Neural progenitor cell (in vitro differentiated cells): ENCODE measurements around the gene GPR39. TPM values are rescaled to one million over a fixed set of nuclear protein-coding genes. Genes with fewer than 3 reads are reported as not detected.

Source experiments
- DNase-seq: peaks from one replicate; pipeline ENCODE4 v3.0.0-alpha.2; 2016; ENCODE audit warnings: low spot score
- H2AFZ ChIP-seq: fragments of 200-600 bp; sonication (generic); replicated peaks from 2 replicates; pipeline ENCODE4 v1.6.1; 2016; ENCODE audit warnings: antibody characterized with exemption
- H3F3A ChIP-seq: fragments of 200-600 bp; sonication (generic); 2 replicates; pipeline ENCODE4 v1.6.1; 2016; ENCODE audit warnings: antibody characterized with exemption, low read depth
- H3K27ac ChIP-seq: fragments of 200-600 bp; sonication (generic); 2 replicates; pipeline ENCODE4 v1.5.1; 2016; ENCODE audit warnings: mild to moderate bottlenecking
- H3K27me3 ChIP-seq: fragments of 200-600 bp; sonication (generic); 2 replicates; pipeline ENCODE4 v1.6.1; 2016; ENCODE audit warnings: mild to moderate bottlenecking, moderate library complexity
- H3K36me3 ChIP-seq: fragments of 200-600 bp; sonication (generic); 2 replicates; pipeline ENCODE4 v1.5.1; 2016
- H3K4me1 ChIP-seq: fragments of 200-600 bp; sonication (generic); 2 replicates; pipeline ENCODE4 v1.6.1; 2016; ENCODE audit warnings: mixed run types
- H3K4me2 ChIP-seq: fragments of 200-600 bp; sonication (generic); 2 replicates; pipeline ENCODE4 v1.6.1; 2016
- H3K4me3 ChIP-seq: fragments of 200-600 bp; sonication (generic); 2 replicates; pipeline ENCODE4 v1.5.1; 2016
- H3K79me2 ChIP-seq: fragments of 200-600 bp; sonication (generic); 2 replicates; pipeline ENCODE4 v1.6.1; 2016; ENCODE audit warnings: low read depth
- H3K9ac ChIP-seq: fragments of 200-600 bp; sonication (generic); 2 replicates; pipeline ENCODE4 v1.6.1; 2016
- H3K9me3 ChIP-seq: fragments of 200-600 bp; sonication (generic); 2 replicates; pipeline ENCODE4 v1.5.1; 2016; ENCODE audit warnings: low read depth
- H4K20me1 ChIP-seq: fragments of 200-600 bp; sonication (generic); 2 replicates; pipeline ENCODE4 v1.6.1; 2016; ENCODE audit warnings: low read depth
- H3K27ac Mint-ChIP-seq: 3 replicates; pipeline ENCODE4 v1.8.0; 2021; ENCODE audit warnings: mixed read lengths
- H3K27me3 Mint-ChIP-seq: 2 replicates; pipeline ENCODE4 v1.8.0; 2022; ENCODE audit warnings: low read depth, mild to moderate bottlenecking, inconsistent platforms, moderate library complexity, mixed read lengths; ENCODE audit not compliant: insufficient read depth
- H3K36me3 Mint-ChIP-seq: 3 replicates; pipeline ENCODE4 v1.8.0; 2021; ENCODE audit warnings: mixed read lengths
- H3K4me1 Mint-ChIP-seq: 3 replicates; pipeline ENCODE4 v1.8.0; 2021; ENCODE audit warnings: mixed read lengths
- H3K4me3 Mint-ChIP-seq: 3 replicates; pipeline ENCODE4 v1.8.0; 2021; ENCODE audit warnings: mild to moderate bottlenecking, moderate library complexity, mixed read lengths
- H3K9me3 Mint-ChIP-seq: 3 replicates; pipeline ENCODE4 v1.8.0; 2020; ENCODE audit warnings: mixed read lengths
- CTCF ChIP-seq: fragments of 200-600 bp; sonication (generic); IDR thresholded peaks from 2 replicates; pipeline ENCODE4 v1.5.1; 2017; ENCODE audit warnings: antibody characterized with exemption, mild to moderate bottlenecking
- EZH2 ChIP-seq: fragments of 200-600 bp; sonication (generic); IDR thresholded peaks from 2 replicates; pipeline ENCODE4 v1.6.1; 2017; ENCODE audit warnings: antibody characterized with exemption, mild to moderate bottlenecking, moderate library complexity
- EZH2phosphoT487 ChIP-seq: fragments of 200-600 bp; sonication (generic); IDR thresholded peaks from 2 replicates; pipeline ENCODE4 v1.6.1; 2017; ENCODE audit warnings: antibody characterized with exemption
- total RNA-seq: library from RNA; depleted of rRNA; stranded (reverse); fragments of >200 nt; gene quantifications from 2 replicates; pipeline ENCODE4 v1.2.3, GENCODE V29; 2015; ENCODE audit warnings: low replicate concordance

Gene GPR39
- total RNA-seq, 1 donor from 2014 or later = 0.28 TPM

DNA sequence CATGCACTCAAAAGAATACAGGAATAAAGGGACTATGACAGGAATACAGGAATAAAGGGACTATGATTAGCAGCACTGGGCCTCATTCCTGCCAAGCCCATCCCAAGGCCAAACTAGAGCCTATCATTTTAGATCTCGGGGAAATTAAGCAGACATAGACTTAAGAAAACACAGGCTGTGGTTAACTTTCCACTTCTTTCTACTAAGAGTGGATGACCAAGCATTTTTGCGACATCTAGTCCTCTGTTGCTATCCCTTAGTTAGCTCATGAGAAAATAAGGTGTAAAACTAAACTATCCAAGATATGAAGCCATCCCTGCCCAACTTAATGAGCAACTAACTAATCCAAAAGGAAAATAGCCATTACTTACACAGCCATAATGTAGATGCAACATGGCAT lies 247.5 kb downstream of the GPR39 start:
- no peak overlapping the region for H3K4me3 Mint-ChIP-seq
- no peaks in the 10 kb centered on the region for H3F3A ChIP-seq
- no peaks in the 10 kb centered on the region for H3K9me3 Mint-ChIP-seq
- TF ChIP-seq EZH2 (no peak), EZH2phosphoT487 (no peak), CTCF (no peak)
- peaks cover 4% of the 10 kb centered on the region for H3K27me3 Mint-ChIP-seq
- peaks cover 28% of the 10 kb centered on the region for H3K27me3 ChIP-seq
- H3K9me3 ChIP-seq = no peaks in the 10 kb centered on the region
- H4K20me1 ChIP-seq = no peaks in the 10 kb centered on the region
- H3K9ac ChIP-seq = no peak overlapping the region
- no peaks in the 10 kb centered on the region for H3K36me3 ChIP-seq
- H2AFZ ChIP-seq = no peak overlapping the region
- no peak overlapping the region for H3K27ac ChIP-seq
- H3K4me1 Mint-ChIP-seq = peaks cover 33% of the 10 kb centered on the region
- no peaks in the 10 kb centered on the region for H3K79me2 ChIP-seq
- H3K36me3 Mint-ChIP-seq = peaks cover 62% of the 10 kb centered on the region
- no peak overlapping the region for H3K27ac Mint-ChIP-seq
- DNase-seq = no peak
- no peak overlapping the region for H3K4me3 ChIP-seq
- H3K4me1 ChIP-seq = peaks cover 5% of the 10 kb centered on the region
- H3K4me2 ChIP-seq = no peak overlapping the region

GRCh38 chr2:132665401-132666140 lies 249.0 kb downstream of the GPR39 start:
- peaks cover 4% of the 10 kb centered on the region for H3K27me3 Mint-ChIP-seq
- H3K9me3 Mint-ChIP-seq = no peaks in the 10 kb centered on the region
- no peak for DNase-seq
- Histone ChIP-seq H3K27ac (no peak overlapping the region), H2AFZ (no peak overlapping the region), H3K79me2 (no peaks in the 10 kb centered on the region), H3K36me3 (no peaks in the 10 kb centered on the region), H3K9ac (no peak overlapping the region), H3K27me3 (peaks cover 43% of the 10 kb centered on the region), H4K20me1 (no peaks in the 10 kb centered on the region), H3K4me1 (peaks cover 5% of the 10 kb centered on the region), H3F3A (peaks cover 5% of the 10 kb centered on the region), H3K9me3 (no peaks in the 10 kb centered on the region), H3K4me3 (no peak overlapping the region), H3K4me2 (no peak overlapping the region)
- H3K4me1 Mint-ChIP-seq = peaks cover 33% of the 10 kb centered on the region
- no peak overlapping the region for H3K4me3 Mint-ChIP-seq
- H3K27ac Mint-ChIP-seq = no peak overlapping the region
- TF ChIP-seq EZH2phosphoT487 (no peak), CTCF (no peak), EZH2 (no peak)
- peaks cover 55% of the 10 kb centered on the region for H3K36me3 Mint-ChIP-seq

DNA sequence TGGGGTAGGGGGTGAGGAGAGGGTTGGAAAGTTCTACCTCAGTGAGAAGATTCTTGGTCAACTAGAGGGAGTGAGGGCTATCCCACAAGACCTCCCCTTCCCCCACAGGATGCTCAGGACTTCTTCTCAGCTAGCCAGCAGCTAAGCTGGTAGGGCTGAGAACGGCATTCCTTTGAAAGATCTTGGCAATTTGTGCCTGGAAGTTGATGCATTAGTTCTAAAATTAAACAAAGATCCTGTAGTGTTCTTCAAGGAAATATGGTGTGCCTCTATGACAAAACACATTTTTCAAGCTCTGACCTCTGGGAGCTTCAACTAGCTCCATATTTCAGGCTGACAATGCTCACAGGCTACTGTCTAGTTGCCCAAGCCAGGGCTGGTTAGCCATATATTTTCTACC lies 251.1 kb downstream of the GPR39 start:
- Histone ChIP-seq H3K4me1 (peaks cover 5% of the 10 kb centered on the region), H3K9me3 (no peaks in the 10 kb centered on the region), H4K20me1 (no peaks in the 10 kb centered on the region), H3K36me3 (no peaks in the 10 kb centered on the region), H3K9ac (no peak overlapping the region), H3K4me3 (no peak overlapping the region), H2AFZ (no peak overlapping the region), H3F3A (peaks cover 14% of the 10 kb centered on the region), H3K27me3 (peaks cover 62% of the 10 kb centered on the region), H3K27ac (no peak overlapping the region), H3K79me2 (no peaks in the 10 kb centered on the region), H3K4me2 (peak overlapping the region; percentile 98)
- H3K4me3 Mint-ChIP-seq = peak overlapping the region; percentile 93
- no peak overlapping the region for H3K27ac Mint-ChIP-seq
- H3K9me3 Mint-ChIP-seq = no peaks in the 10 kb centered on the region
- peaks cover 39% of the 10 kb centered on the region for H3K4me1 Mint-ChIP-seq
- peaks cover 7% of the 10 kb centered on the region for H3K27me3 Mint-ChIP-seq
- no peak for TF ChIP-seq EZH2
- TF ChIP-seq EZH2phosphoT487 = no peak
- TF ChIP-seq CTCF = no peak
- peaks cover 35% of the 10 kb centered on the region for H3K36me3 Mint-ChIP-seq
- DNase-seq = no peak
